Inflammatory macrophage treated with lipopolysaccharide for 1 hour (primary cell): ENCODE results near the gene HCN4.

ENCODE experiments used
- DNase-seq, 2 donors: peaks; one replicate each; pipeline ENCODE4 v3.0.0-alpha.2; 2020 to 2022

The HCN4 gene

DNA sequence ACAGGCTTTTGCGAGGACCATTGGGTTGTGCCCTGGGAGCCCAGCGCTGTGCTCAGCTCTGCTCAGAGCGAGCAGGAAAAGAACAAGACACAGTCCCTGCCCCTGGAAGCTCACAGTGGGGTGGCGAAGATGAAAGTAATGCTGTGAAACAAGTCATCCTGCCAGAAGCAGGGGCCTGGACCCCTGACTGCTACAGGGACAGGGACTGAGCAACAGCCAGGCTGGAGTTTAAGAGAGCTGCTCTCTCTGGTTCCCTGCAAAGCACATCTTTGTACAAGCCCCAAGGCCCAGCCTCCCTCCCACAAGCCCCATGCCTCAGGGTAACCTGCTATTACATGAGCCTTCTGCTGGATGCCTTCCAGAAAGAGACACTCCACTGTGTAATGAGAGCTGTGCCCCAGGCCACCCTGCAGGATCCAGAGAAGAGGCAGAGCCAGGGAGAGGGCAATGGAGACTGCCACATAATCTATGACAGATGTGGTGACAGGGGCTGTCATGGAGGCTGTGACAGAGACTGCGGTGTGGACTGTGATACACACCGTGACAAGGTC is 7.1 kb upstream of the HCN4 start:
- DNase-seq: no peak

DNA sequence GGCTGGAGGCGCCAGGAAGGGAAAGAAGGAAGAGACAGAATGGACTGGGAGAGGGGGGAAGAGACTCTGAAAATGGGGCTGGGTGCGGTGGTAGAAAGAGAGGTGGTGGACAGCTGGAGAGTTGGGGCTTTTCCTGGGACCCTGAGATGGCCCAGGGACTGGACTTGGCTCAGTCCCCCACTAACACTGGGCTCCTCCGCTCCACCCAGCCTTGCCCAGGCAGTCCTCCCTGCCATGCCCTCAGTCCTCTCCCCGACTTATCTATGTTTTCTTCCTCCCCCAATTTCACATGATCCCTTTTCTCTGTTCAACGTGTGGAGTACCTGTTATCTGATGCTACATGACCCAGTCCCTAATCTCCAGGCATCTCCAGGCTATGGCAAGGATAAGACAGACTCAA is 6.3 kb upstream of the HCN4 start:
- no peak for DNase-seq

DNA sequence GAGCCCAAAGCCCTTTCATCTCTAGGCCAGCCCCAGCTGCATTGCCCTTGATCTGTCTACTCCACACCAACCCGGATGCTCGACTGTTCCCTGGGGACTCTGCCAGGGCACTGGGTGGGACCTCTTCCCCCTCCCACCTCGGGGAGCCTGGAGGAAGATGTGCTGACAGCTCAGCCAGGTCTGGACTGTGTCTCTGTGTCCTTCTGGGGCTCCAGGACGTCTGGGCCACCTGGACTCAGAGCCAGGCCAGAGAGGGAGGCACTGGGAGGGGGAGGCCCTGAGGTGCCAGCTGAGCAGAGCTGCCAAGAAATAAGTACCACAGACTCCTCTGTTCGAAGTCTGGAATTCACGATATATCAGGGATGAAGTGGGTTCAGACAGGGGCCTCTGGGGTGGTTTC is 5.8 kb upstream of the HCN4 start:
- no peak for DNase-seq

DNA sequence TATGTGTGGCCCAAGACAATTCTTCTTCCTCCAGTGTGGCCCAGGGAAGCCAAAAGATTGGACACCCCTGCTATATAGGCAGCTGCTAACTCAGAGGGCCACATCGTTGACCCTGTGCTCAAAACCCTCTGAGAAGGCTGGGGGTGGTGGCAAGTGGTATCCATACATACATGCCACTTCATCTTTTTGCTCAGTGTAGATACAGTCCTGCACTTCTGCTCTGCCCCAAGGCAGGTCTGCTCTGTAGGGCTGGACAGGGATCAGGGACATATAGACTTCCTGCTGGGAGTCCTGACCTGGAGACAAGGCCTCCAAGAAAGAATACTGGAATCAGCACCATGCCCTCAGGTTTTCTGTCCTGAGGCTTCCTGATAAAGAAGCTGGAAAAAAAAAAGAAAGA is 4.5 kb upstream of the HCN4 start:
- no peak for DNase-seq

DNA sequence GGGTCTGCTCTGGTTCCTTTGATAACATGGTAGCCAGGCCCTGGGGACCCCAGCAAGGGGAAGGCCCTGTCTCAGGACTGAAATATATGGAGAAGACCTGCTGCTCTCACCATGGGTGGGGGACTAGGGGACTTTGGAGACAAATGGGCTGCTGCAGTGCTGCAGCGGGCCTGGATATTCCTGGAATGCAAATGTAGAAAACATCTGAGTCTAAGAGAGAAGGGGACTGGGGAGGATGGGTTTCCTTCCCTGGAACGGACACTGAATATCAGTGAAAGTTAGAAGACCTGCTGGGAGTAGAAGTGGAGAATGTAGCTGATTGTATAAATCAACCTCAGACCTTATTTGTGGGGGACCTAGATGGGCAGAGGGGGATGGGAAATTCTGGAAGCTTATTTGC is 3.1 kb upstream of the HCN4 start:
- DNase-seq: no peak

DNA sequence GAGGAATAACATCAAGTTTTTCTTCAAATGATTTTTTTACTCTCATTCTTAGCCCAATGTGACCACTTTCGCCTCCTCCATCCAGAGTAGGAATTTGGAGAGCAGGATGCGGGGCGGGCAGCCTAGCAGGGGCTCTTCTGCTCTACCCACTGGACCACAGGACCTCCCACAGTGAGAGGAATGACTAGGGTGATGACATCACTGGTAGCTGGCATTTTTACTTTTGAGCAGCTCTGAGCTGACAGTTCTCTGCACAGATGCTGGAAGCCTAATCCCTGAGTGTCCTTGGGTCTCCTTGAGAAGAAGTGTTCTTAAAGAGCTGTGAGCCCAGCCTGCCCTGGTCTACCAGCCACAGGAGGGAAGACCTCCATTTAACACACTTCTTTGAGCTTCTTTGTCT is 1.4 kb upstream of the HCN4 start:
- DNase-seq: no peak

DNA sequence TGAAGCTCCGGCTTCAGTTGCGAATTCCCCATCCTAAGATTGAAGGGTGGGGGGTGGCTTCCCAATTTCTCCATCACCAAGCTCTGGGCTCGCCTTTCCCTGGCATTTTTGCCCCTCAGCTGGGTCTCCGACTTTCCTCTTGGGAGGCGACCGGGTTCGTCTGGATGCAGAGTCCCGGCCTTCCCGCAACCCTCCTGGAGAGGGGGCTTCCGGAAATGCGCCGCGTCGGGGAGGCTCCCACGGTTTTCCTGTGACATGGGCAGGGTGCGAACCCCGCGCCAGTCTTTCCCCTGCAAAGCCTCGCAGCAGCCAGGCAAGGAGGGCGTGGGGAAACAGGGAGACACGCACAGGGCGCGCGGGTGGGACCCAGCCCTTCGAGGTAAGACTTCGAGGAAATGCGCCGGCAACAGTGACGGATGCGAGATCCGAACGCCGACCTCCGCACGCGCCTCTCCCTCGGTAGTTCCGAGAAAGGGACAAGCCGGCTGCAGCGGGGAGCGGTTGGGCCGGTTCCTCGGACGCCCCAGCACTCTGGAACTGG is 466 bp upstream of the HCN4 start:
- no peak for DNase-seq

DNA sequence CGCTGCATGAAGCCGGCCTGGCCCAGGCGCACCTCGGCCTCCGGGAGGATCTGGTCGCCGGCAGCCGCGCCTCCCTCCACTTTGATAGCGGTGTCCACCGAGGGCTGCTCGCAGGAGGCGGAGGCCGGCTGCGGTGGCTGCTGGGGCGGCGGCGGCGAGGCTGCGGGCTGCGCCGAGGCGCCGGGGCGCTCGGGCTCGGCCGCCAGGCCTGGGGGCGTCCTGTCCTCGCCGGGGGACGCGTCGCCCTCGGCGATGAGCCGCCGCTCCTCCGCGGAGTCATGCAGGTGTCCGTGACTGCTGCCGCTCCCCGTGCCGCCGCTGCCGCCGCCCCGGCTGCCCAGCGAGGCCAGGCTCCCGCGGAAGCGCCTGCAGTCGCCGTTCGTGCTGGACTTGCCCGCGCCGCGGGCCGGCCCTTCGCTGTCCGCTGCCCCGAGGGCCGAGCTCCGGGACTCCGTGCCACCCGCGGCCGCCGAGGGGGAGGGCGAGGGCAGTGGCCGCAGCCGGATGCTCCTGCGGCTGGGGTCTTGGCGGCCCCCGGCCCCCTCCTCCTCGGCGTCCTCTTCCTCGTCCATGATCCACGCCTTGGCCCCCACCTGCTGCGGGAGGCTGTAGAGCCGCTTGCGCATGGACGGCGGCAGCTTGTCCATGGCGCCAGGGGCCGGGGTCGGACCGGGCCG is 996 bp downstream of the HCN4 start:
- no peak for DNase-seq

DNA sequence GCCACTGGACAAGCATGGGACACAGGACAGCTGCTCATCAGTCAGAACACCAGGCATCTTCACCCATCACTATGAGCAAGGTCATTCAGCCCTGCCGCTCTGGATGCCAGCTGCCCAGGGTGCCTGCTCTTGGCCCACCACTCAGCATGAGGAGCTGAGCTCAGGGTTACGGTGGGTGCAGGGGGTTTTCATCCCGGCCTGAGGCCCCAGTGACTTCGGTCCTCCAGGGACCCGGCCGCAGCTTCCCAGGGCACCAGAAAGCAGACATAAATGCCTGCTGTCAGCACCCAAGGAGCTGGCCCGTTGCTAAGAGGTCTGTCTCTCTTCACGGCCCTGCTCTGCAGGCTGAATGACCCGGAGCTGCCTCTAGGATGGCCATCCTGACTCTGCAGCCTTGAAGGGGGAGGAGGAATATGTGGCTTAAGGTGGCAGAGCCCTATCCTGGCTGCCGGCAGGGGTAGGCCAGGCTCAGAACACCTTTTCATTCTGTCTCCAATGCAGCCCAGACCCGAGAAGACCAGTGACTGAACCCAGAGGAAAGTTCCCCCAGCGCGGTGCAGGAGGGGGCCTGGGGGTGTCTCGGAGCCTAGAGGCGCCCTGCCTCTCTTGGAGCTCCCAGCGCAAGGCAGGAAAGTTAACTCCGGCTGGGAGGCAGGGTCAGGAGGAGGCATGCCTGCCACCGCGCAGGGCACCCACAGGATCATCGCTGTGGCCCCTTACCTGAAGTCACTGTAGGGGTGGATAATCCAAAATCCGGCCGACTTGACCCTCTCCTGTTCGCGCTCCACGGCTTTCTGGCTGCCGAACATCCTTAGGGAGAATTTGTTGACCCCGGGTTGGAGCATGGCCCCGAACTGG is 1.8 kb downstream of the HCN4 start:
- no peak for DNase-seq

DNA sequence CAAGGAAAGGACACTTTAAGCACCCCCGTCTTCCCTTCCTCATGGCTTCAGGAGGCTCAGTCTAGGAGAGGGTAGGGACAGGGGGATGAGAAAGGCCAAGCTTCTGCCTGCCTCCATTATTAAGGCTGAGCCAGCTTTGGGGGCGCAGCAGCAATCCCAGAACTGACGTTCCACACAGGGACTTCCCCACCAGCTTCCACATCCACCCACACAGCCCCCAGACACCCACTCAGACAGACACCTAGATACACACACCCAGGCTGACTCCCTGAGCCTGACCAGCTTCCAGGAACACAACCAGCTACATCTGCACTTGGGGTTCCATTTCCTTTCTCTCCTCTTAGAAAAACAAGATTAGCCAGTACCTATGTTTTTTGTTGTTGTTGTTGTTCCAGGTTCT is 4.7 kb downstream of the HCN4 start:
- no peak for DNase-seq

DNA sequence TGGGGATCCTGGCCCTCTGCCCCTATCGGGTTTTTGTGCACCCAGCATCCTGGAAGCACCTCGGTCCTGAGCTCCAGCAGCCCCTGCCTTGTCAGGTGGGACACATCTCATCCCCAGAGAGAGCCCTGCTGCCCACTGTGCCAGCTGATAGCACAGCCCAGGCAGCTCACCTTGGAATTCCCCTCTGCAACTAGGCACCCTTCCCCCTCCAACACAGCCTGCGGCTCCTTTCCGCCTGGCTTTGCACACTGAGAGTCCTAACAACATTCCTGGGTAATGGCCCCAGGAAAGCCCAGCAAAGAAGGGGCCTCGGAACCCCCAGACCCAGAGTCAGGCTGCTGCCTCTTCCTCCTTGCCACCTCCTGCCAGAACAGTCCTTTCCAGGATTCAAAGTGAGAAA is 5.9 kb downstream of the HCN4 start:
- no peak for DNase-seq

DNA sequence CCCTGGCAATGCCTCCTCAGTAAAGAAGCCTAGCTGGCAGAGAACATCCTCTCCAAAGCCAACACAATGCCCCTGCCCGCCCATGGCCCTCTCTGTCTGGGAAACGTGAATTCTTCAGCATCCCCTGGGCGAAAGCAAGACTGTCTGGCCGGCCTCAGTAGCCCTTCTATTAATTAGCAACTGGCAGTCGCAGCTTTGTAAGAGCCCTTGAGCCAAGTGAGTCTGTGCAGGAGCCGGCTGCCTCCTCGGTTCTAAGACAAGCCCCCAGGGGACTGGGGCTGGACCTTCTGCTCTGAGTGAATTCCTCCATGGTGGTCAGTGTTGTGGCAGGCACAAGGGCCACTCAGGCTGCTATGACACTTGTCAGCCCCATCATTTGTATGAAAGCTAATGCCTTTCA is 7.4 kb downstream of the HCN4 start:
- DNase-seq: no peak

DNA sequence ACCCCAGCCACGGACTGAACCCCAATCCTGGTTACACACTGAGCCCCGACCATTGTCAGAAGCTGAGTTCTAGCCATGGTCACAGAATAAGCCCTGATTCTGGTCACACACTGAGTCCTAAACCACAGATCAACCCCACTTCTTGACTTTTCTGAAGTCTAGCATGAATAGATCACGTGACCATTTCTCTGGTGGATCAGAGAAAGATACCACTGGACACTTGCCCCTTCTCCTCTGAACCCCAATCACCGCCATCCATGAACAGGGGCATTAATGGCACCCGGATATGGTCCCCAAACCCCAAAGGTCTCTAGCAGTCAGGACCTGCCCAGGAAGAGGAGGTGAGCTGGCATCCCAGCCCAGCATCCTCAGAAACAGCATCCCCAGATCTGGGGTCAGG is 9.1 kb downstream of the HCN4 start:
- DNase-seq: no peak

DNA sequence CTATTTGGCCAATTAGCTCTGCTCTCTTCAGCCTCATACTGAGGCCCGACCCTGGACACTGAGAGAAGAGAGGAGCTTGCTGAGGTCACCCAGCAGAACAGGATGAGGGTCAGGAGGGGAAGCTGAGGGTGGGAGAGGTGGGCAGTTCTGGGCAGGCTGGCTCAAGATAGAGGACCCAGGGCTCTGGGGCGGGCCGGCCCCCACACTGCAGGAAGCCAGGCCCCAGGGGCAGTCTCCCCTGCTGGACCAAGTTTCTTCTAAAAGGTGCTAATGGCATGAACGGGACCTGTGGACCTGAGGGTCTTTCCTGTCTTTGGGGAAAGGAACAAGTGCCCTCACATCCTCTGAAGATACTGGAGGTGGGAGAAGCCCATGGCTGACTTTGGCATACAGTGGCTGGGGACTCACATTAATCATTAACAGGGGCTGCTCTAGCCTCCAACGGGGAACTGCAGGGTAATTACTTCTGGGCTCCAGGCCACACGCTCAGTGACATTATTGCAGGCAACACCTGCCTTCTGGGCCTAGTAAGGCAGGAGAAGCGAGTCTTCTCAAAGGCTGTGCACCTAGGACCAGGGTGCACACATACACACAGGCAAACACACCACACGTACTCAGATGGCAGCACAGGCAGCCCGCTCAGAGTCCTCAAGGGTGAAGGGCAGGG is 10.6 kb downstream of the HCN4 start:
- no peak for DNase-seq

DNA sequence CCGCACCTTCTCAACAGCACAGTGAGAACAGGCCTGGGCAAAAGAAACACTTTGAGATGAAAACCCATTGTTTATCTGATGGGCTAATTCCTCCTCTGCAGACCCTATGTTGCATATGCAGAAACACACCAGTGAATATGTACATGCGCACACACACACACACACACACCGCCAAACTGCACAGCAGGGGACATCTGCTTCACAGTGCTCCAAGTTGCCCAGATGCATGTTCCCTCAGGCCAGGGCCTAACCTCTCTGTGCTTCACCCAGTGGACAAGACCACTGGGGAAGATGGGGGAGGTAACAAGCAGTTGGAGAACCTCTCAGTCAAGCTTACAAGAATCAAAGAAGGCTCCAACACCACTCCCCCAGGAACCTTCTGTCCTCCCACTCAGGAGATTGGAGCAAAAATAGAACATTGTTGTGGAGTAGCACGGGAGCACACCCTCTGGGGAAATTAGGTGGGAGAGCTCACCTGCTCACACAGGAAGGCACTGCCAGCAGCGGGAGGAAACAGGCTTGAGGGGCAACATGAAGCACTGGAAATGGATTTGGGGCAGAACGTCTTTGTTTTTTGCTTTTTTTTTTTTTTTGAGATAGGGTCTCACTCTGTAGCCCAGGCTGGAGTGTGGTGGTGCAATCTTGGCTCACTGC is 13.0 kb downstream of the HCN4 start:
- DNase-seq: no peak

DNA sequence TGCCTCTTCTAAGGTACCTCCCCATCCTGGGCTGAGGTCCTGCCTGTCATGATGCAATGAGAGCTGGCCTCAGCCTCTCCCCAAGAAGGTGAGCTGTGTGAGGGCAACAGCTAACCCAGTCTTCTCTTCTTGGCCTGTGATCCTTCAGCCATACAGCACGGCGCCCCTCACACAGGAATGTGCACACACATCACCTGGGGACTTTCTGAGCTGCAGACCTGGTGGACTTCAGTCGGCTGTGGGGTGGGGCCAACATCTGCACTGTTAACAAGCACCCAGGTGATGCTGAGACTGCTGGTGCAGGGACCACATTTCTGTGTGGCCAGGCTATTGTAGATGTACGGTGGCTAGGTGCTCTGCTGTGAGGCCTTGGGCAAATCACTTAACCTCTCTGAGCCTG is 14.5 kb downstream of the HCN4 start:
- no peak for DNase-seq

DNA sequence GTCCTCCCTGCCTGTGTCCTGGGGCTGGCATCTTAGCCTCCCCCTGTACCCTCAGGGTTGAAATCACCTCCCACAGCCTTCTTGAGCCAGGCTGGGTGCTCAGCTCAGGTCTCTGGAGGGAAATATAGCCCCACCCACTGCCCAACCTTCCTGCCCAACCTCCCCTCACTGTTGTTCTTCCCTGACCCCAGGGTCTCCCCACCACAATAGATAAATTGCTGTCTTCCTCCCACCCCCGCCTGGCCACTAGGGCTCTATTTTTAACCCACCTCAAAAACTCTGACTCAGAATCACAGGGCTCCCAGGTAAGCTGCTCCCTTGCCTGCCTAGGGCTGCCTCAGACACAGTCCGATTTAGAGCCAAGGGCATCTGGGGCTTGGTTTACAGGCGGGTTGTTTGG is 15.0 kb downstream of the HCN4 start:
- no peak for DNase-seq

DNA sequence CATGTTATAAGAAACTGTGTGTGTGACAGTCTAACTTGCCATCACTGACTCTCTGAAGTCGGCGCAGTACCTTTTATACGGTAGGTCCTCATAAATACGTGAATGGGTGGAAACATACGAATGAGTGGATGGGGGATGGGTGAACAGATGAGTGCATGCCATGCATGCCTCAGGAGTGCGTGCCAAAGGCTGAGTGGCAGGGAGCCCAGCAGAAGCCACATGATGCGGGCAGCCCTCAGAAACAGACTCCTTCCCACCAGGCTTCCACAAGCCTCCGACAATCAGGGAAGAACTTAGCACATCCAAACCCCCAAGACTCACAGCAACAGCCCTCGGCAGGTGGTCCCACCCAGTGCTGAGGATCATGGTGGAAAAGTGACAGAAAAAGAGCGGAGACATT is 16.7 kb downstream of the HCN4 start:
- no peak for DNase-seq

DNA sequence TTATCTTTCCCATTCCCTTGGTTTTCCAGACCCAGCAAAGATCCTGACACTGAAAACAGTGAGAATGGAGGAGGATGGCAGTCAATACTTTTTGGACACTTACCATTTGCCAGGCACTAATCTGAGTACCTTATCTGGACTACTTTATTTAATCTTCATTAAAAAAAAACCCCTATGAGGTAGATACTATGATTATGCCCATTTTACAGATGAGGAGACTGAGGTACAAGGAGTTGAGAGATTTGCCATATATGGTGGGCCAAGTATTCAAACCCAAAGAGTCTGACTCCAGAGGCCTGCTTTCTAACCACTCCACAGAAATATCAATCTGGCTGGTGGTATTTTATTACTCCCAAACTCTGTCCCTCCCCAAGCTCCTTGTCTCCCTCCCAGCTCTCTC is 19.6 kb downstream of the HCN4 start:
- no peak for DNase-seq

DNA sequence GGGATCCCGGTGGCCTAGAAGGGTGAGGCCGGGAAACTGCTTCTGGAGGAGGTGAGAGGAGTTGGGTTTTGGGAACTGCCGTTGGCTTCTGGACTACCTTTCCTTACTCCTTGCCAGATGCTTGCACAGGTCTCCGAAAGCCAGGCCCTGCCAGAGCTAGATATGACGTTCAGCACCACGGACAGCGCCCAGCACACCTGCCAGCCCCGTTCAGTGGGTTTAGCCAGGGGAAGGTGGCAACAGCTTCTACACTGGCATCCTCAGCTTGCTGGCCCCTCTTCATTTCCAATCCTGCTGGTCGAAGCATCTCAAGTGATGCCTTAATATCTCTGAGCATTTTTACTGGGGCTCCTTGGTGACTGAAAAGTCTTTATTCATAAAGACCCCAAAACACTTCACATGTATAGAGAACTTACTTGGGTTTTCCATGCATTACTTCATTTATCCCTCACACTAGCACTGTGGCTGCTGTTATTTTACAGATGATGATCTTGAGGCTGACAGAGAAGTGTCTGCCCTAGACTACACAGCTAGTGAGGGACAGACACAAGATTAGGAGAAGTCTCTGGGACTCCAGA is 21.9 kb downstream of the HCN4 start:
- no peak for DNase-seq

DNA sequence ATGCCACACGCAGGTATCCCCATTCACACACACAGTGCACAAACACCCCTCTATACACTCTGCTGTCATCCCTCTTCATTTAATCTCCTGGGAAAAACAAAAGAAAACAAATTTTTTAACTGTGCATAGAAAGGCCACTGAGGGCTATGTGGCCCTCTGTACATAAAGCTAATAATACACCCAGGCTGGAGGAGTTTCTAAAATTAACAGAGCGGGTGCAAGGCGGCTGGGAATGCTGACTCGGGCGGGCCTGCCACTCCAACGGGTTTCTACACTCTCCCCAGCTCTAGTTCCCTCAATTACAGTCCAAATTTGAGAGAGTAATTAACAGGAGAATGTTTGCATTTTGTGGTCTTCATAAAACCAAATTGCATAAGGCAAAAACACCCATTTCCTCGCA is 23.1 kb downstream of the HCN4 start:
- no peak for DNase-seq

DNA sequence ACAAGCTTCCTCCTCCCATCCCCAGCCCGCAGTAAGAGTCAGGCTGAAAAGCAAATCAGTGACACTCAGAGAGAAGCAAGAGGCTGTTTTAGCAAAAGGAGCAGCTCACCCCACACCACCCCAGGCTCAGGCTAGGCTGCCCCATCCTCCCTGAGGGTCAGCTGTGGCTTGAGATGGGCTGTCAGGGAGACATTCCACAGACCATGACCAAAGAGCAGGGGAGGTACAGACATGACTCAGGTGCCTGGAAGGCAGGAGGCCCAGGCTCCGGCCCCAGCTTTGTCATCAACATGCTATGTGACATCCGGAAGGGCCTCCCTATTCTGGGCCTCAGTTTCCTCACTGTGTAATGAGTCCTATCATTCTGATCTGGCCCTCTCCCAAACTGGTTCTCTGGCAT is 24.7 kb downstream of the HCN4 start:
- DNase-seq: no peak
